WERI-Rb-1 (cell line): ENCODE measurements around the gene MBD5.
"Not testable (repeated sequence)": the region's sequence is repeated elsewhere in the genome, so short reads cannot be mapped to it uniquely, and the experiment has no call there.

Experiments used
- DNase-seq: peaks from one replicate; pipeline ENCODE4 v3.0.0-alpha.2; 2020
- H3K27ac ChIP-seq: fragments of 250-450 bp; sonication (Bioruptor Pico); 2 replicates; pipeline ENCODE4 v1.5.1; 2020; ENCODE audit warnings: mild to moderate bottlenecking, moderate library complexity
- H3K27me3 ChIP-seq: fragments of 250-450 bp; sonication (Bioruptor Pico); 2 replicates; pipeline ENCODE4 v1.5.1; 2021; ENCODE audit warnings: mild to moderate bottlenecking, low read depth, moderate library complexity; ENCODE audit not compliant: insufficient read depth, severe bottlenecking
- H3K36me3 ChIP-seq: fragments of 250-450 bp; sonication (Bioruptor Pico); 2 replicates; pipeline ENCODE4 v1.5.1; 2020; ENCODE audit warnings: mild to moderate bottlenecking, moderate library complexity
- H3K4me3 ChIP-seq: 2 replicates; pipeline ENCODE4 v1.5.1; 2011; ENCODE audit warnings: low read depth, mild to moderate bottlenecking, control low read depth, low read length
- H3K9me3 ChIP-seq: fragments of 250-450 bp; sonication (Bioruptor Pico); 2 replicates; pipeline ENCODE4 v1.5.1; 2021; ENCODE audit warnings: mild to moderate bottlenecking, moderate library complexity; ENCODE audit not compliant: severe bottlenecking
- TF ChIP-seq, protein P1 (sequence below): IDR thresholded peaks from 2 replicates; pipeline ENCODE4 v1.5.1; 2011; ENCODE audit warnings: low read depth, mild to moderate bottlenecking, control low read depth, inconsistent platforms, low read length

Gene MBD5

GRCh38 chr2:147989809-147990403, 31.0 kb upstream of the MBD5 start:
- Histone ChIP-seq H3K4me3 (no peak overlapping the region), H3K27me3 (no peaks in the 10 kb centered on the region), H3K36me3 (no peaks in the 10 kb centered on the region), H3K9me3 (no peaks in the 10 kb centered on the region), H3K27ac (no peak overlapping the region)
- no peak for DNase-seq
- TF ChIP-seq, protein P1, sequence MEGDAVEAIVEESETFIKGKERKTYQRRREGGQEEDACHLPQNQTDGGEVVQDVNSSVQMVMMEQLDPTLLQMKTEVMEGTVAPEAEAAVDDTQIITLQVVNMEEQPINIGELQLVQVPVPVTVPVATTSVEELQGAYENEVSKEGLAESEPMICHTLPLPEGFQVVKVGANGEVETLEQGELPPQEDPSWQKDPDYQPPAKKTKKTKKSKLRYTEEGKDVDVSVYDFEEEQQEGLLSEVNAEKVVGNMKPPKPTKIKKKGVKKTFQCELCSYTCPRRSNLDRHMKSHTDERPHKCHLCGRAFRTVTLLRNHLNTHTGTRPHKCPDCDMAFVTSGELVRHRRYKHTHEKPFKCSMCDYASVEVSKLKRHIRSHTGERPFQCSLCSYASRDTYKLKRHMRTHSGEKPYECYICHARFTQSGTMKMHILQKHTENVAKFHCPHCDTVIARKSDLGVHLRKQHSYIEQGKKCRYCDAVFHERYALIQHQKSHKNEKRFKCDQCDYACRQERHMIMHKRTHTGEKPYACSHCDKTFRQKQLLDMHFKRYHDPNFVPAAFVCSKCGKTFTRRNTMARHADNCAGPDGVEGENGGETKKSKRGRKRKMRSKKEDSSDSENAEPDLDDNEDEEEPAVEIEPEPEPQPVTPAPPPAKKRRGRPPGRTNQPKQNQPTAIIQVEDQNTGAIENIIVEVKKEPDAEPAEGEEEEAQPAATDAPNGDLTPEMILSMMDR, result peak; percentile 19; the same call in 1 of the 2 replicates

DNA sequence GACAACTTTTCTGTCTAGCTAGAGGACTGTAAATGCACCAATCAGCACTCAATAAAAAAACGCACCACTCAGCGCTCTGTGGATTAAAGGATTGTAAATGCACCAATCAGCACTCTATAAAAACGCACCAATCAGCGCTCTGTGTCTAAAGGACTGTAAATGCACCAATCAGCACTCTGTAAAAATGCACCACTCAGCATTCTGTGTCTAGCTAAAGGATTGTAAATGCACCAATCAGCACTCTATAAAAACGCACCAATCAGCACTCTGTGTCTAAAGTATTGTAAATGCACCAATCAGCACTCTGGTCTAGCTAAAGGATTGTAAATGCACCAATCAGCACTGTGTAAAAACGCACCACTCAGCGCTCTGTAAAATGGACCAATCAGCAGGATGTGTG, 25.9 kb upstream of the MBD5 start:
- DNase-seq, H3K36me3 ChIP-seq, H3K9me3 ChIP-seq, H3K27ac ChIP-seq, H3K4me3 ChIP-seq, H3K27me3 ChIP-seq: not testable (repeated sequence)

GRCh38 chr2:147996828-147997227, 24.1 kb upstream of the MBD5 start:
- no peaks in the 10 kb centered on the region for H3K27me3 ChIP-seq
- H3K27ac ChIP-seq, result no peak overlapping the region
- TF ChIP-seq, protein P1, result no peak
- no peaks in the 10 kb centered on the region for H3K9me3 ChIP-seq
- no peaks in the 10 kb centered on the region for H3K36me3 ChIP-seq
- H3K4me3 ChIP-seq, result no peak overlapping the region
- no peak for DNase-seq

DNA sequence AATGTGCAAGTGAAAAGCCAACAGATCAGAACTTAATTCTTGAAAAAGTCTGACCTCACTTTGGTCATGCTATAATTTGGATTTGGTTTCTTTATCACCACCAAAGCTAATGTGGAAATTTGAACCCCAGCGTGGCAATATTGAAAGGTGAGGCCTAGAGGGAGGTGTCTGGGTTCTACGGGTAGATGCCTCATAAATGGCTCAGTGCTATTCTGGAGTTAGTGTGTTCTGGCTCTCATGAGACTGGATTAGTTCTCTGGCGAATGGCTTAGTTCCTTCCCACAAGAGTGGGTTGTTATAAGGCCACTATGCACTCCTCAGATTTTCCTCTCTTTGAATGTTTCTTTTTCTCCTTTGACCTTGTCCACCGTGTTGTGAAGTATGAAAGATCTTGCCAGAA, 22.7 kb upstream of the MBD5 start:
- DNase-seq, result no peak
- peak overlapping the region; percentile 31; the same call in 1 of the 2 replicates for H3K27ac ChIP-seq
- H3K4me3 ChIP-seq, result no peak overlapping the region
- no peaks in the 10 kb centered on the region for H3K27me3 ChIP-seq
- no peaks in the 10 kb centered on the region for H3K36me3 ChIP-seq
- no peaks in the 10 kb centered on the region for H3K9me3 ChIP-seq
- TF ChIP-seq, protein P1, result no peak

- DNase-seq, result no peak
- H3K36me3 ChIP-seq, result no peaks in the 10 kb centered on the region
- no peaks in the 10 kb centered on the region for H3K27me3 ChIP-seq
- H3K9me3 ChIP-seq, result no peaks in the 10 kb centered on the region
- H3K27ac ChIP-seq, result peak overlapping the region; percentile 31
- no peak overlapping the region for H3K4me3 ChIP-seq
- TF ChIP-seq, protein P1, result no peak
These were observed 21.8 kb upstream of the MBD5 start for GRCh38 chr2:147999126-147999525.

- Histone ChIP-seq H3K36me3 (no peaks in the 10 kb centered on the region), H3K27ac (no peak overlapping the region), H3K27me3 (no peaks in the 10 kb centered on the region), H3K4me3 (no peak overlapping the region), H3K9me3 (no peaks in the 10 kb centered on the region)
- no peak for DNase-seq
- TF ChIP-seq, protein P1, result no peak
These were observed 20.8 kb upstream of the MBD5 start for GRCh38 chr2:148000095-148000494.

DNA sequence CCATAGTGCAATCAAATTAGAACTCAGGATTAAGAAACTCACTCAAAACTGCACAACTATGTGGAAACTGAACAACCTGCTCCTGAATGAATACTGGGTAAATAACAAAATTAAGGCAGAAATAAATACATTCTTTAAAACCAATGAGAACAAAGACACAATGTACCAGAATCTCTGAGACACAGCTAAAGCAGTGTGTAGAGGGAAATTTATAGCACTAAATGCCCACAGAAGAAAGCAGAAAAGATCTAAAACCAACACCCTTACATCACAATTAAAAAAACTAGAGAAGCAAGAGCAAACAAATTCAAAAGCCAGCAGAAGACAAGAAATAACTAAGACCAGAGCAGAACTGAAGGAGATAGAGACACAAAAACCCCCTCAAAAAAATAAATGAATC, 18.5 kb upstream of the MBD5 start:
- H3K36me3 ChIP-seq, H3K4me3 ChIP-seq, H3K27me3 ChIP-seq, H3K27ac ChIP-seq, DNase-seq, H3K9me3 ChIP-seq: not testable (repeated sequence)
